Chondrocyte (in vitro differentiated cells): Measurements from ENCODE around the gene GHRHR. TPM values are rescaled to one million over a fixed set of nuclear protein-coding genes. Genes with fewer than 3 reads are reported as not detected.

ENCODE experiments used
- DNase-seq: peaks from one replicate; pipeline ENCODE4 v3.0.0; 2021; ENCODE audit warnings: mixed read lengths, low spot score
- H3K27ac Mint-ChIP-seq: one replicate; pipeline ENCODE4 v1.8.0; 2021; ENCODE audit warnings: mild to moderate bottlenecking, moderate library complexity, mixed read lengths; ENCODE audit not compliant: unreplicated experiment
- H3K27me3 Mint-ChIP-seq: 2 replicates; pipeline ENCODE4 v1.8.0; 2021; ENCODE audit warnings: low read depth, mixed read lengths
- H3K36me3 Mint-ChIP-seq: 2 replicates; pipeline ENCODE4 v1.8.0; 2021; ENCODE audit warnings: low read depth, mixed read lengths
- H3K4me1 Mint-ChIP-seq: 2 replicates; pipeline ENCODE4 v1.8.0; 2021; ENCODE audit warnings: low read depth, mild to moderate bottlenecking, mixed read lengths
- H3K4me3 Mint-ChIP-seq: one replicate; pipeline ENCODE4 v1.8.0; 2021; ENCODE audit warnings: mild to moderate bottlenecking, moderate library complexity, mixed read lengths; ENCODE audit not compliant: unreplicated experiment
- H3K9me3 Mint-ChIP-seq: 2 replicates; pipeline ENCODE4 v1.8.0; 2021; ENCODE audit warnings: low read depth, mixed read lengths
- CTCF ChIP-seq: fragments of 200-600 bp; sonication (generic); IDR thresholded peaks from 2 replicates; pipeline ENCODE4 v1.5.0; 2021; ENCODE audit warnings: antibody characterized with exemption, mild to moderate bottlenecking, moderate library complexity
- total RNA-seq: library from RNA; stranded (reverse); gene quantifications from 3 replicates; pipeline ENCODE4 v1.2.1, GENCODE V29; 2021

The GHRHR gene
- total RNA-seq, 1 donor from 2014 or later, result not detected

- Mint-ChIP-seq H3K4me3 (no peak overlapping the region), H3K27ac (no peak overlapping the region), H3K9me3 (peaks cover 7% of the 10 kb centered on the region), H3K27me3 (no peaks in the 10 kb centered on the region), H3K4me1 (peaks cover 16% of the 10 kb centered on the region), H3K36me3 (peaks cover 1% of the 10 kb centered on the region)
- TF ChIP-seq CTCF, result no peak
- no peak for DNase-seq
Measured at GRCh38 chr7:30927559-30927958, 36.2 kb upstream of the GHRHR start.

GRCh38 chr7:30928254-30928872 lies 35.4 kb upstream of the GHRHR start:
- TF ChIP-seq CTCF, result no peak
- Mint-ChIP-seq H3K27ac (no peak overlapping the region), H3K9me3 (peaks cover 7% of the 10 kb centered on the region), H3K27me3 (no peaks in the 10 kb centered on the region), H3K36me3 (peaks cover 1% of the 10 kb centered on the region), H3K4me1 (peaks cover 16% of the 10 kb centered on the region), H3K4me3 (no peak overlapping the region)
- DNase-seq, result peak; percentile 65

- DNase-seq, result no peak
- Mint-ChIP-seq H3K27me3 (no peaks in the 10 kb centered on the region), H3K4me3 (no peak overlapping the region), H3K36me3 (peaks cover 1% of the 10 kb centered on the region), H3K27ac (no peak overlapping the region), H3K9me3 (peaks cover 7% of the 10 kb centered on the region), H3K4me1 (peaks cover 16% of the 10 kb centered on the region)
- TF ChIP-seq CTCF, result no peak
Measured at GRCh38 chr7:30929686-30930085, 34.1 kb upstream of the GHRHR start.

- no peak for TF ChIP-seq CTCF
- peak; percentile 32 for DNase-seq
- H3K4me3 Mint-ChIP-seq, result no peak overlapping the region
- peaks cover 7% of the 10 kb centered on the region for H3K9me3 Mint-ChIP-seq
- peaks cover 1% of the 10 kb centered on the region for H3K36me3 Mint-ChIP-seq
- H3K27ac Mint-ChIP-seq, result no peak overlapping the region
- no peaks in the 10 kb centered on the region for H3K27me3 Mint-ChIP-seq
- H3K4me1 Mint-ChIP-seq, result peaks cover 16% of the 10 kb centered on the region
Measured at GRCh38 chr7:30930621-30931020, 33.1 kb upstream of the GHRHR start.

- DNase-seq, result peak; percentile 68
- Mint-ChIP-seq H3K9me3 (peaks cover 7% of the 10 kb centered on the region), H3K4me1 (peaks cover 16% of the 10 kb centered on the region), H3K27me3 (peaks cover 2% of the 10 kb centered on the region), H3K27ac (peak overlapping the region; percentile 27), H3K4me3 (peak overlapping the region; percentile 25), H3K36me3 (peaks cover 1% of the 10 kb centered on the region)
- no peak for TF ChIP-seq CTCF
Measured at GRCh38 chr7:30931161-30931928, 32.4 kb upstream of the GHRHR start.
